HG03460 (cell line): ENCODE measurements around the gene ANXA2.
"Not testable (repeated sequence)": the region's sequence is repeated elsewhere in the genome, so short reads cannot be mapped to it uniquely, and the experiment has no call there.

Source experiments
- ATAC-seq: cut with Tn5 transposase; IDR thresholded peaks from one replicate; pipeline ENCODE4 v1.9.1; 2021; ENCODE audit not compliant: unreplicated experiment

ANXA2 gene

DNA sequence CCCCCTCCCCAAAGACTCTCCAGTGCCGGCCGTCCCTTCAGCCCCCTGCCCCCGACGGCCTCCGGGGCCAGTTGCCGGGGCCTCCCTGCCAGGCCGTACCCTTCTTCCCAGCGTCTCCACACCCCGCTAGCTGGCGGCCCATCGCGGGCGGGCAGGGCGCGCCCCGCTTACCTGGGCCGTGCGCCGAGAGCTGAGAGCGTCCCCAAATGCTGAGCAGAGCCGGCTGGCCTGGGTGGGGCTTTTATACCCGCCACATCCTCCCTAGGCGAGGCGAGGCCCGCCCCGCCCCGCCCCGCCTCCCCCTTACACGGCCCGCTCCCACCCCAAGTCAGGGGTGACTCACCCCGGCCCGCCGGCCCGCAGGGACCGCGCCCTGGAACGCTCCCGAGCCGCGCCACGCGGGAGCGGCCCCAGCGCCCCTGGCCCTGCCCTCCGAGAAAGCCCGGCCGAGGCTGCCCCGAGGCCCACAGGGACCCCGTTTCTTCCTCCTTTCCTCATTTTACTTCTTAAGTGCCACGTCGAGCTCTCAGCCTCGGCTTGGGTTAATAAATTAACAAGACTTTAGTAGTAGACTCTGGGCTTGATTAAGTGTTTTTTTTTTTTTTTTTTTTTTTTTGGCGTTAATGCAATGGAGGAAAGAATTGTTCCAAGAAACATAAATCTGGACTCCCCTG lies at the start of gene ANXA2:
Gene ANXA2 (minus strand): TSS at position 215 of the 674 bp plus-strand sequence. CDS start 11,911 bp downstream, outside the sequence.
- peak; percentile 64 for ATAC-seq

GRCh38 chr15:60444289-60444912 lies 46.6 kb upstream of the ANXA2 start:
- no peak for ATAC-seq

DNA sequence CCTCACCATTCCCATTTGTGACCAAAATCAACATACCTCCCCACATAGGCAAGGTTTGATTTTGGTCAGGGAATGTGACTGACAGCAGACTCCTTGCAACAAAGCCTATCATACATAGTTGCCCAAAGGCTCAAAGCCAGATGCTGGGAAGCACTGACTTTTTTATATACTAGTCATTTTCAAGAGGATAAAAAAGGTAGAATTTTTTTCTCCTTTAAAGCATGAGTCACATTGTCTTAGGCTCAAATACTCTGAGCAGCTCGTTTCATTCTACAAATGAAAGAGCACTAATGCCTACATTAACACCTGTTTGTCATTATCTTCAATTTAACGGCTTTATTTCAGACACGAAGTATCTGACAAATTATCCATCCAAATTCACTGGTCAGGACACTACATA lies 45.0 kb upstream of the ANXA2 start:
- ATAC-seq: no peak

GRCh38 chr15:60442031-60442650 lies 44.4 kb upstream of the ANXA2 start:
- ATAC-seq: no peak

DNA sequence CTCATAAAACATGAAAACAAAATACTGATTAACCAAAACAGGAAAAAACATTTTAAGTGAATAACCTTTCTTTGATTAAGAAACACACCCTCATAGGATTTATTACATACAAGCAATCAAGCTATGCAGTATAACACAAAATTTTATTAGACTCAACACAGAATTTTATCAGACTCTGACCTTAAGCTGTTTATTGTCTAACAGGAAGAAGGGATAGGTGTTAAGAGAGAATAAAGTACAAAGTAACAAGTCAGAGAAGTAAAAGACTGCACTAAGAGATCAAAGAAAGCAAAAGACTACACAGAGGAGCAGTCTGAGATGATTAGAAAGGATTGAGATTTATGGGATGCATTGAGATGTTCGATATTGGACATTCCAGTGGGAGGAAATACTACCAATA lies 43.5 kb upstream of the ANXA2 start:
- ATAC-seq: no peak

DNA sequence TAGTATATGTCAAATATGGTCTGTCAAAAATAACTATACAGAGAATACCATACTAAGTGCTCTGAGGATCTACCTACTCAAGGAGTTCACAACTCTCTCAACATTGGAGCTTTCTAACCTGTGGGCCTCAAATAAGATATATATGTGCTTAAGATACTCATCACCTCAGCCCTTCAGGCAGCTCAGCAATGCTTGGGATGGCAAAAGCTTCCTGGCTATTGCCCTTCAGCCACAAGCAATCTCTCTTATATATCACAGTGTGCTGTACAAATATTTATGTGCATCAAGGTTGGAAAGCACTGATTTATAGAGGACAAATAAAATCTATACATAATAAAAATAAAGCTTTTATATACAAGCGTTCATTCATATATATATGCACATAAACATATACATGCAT lies 40.9 kb upstream of the ANXA2 start:
- no peak for ATAC-seq

DNA sequence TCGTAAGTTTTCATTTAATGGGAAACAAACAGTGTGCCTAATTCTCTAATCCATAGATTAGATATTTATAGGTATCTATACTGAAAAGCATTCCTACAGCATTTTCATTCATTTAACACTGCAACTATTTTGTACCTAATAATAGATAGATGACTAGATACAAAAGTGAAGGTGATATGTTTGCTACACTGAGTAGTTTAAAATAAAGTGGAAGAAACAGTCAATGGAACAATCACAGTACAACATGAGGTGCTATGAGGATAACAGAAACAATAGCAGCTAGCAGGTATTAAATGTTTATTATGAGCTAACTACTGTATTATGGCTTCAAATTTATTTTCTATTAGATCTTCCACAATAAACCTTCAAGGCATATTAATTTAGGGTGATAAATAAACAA lies 31.1 kb upstream of the ANXA2 start:
- no peak for ATAC-seq

GRCh38 chr15:60426870-60427508 lies 29.2 kb upstream of the ANXA2 start:
- no peak for ATAC-seq

- no peak for ATAC-seq
Observed at GRCh38 chr15:60425461-60425860, 27.7 kb upstream of the ANXA2 start.

GRCh38 chr15:60424006-60424405 lies 26.2 kb upstream of the ANXA2 start:
- no peak for ATAC-seq

GRCh38 chr15:60423537-60423936 lies 25.8 kb upstream of the ANXA2 start:
- ATAC-seq: no peak

DNA sequence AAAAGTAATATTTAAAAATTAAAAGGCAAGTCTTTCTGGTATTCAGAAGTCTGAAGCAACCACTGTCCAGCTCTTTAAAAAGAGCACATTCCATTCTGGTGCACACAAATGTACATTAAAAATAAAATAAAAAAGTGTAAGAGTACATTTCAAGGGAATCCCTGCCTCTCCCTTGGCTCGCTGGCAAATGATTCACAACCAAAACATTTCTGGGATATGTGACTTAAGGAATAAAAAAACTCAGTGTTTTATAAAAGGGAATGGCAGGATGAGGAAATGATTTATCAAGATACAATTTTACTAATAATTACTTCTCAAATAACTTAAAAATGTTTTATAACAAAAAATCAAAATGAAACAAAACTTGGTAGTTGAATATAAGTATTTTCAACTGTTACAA lies 23.8 kb upstream of the ANXA2 start:
- ATAC-seq: no peak

GRCh38 chr15:60420203-60420716 lies 22.5 kb upstream of the ANXA2 start:
- no peak for ATAC-seq

DNA sequence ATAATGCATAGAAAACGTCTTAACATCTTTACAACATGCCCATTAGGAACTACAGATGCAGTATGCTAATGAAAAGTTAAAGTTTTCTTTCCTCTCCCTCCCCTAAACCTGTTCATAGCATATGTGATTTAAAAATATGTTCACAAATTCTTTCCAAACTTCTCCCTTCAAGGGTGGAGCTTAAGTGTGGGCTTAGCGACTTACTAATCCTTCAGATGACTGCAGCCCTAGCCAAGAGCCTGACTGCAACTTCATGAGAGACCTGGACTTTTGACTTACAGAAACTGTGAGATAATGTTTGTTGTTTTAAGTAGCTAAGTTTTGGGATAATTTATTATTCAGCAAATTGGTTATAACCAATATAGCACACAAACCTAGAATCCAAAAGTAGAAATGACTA lies 22.0 kb upstream of the ANXA2 start:
- ATAC-seq: no peak

GRCh38 chr15:60418096-60418495 lies 20.3 kb upstream of the ANXA2 start:
- no peak for ATAC-seq

DNA sequence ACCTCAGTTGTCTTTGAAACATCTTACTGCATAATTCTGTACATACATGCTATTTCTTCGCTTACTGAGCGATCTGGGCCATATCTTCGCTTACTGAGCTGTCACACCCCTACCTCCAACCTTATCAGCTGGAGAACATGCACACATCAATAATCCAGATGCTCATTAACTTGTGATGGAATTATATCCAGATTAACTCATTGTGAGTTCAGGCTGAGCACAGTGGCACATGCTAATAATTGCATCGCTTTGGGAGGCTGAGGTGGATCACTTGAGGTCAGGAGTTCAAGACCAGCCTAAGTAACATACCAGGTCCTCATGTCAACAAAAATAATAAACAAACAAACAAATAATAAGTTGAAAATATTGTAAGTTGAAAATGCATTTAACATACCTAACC lies 19.3 kb upstream of the ANXA2 start:
- no peak for ATAC-seq

- ATAC-seq: no peak
Observed at GRCh38 chr15:60416484-60416883, 18.7 kb upstream of the ANXA2 start.

- no peak for ATAC-seq
Observed at GRCh38 chr15:60414016-60414682, 16.4 kb upstream of the ANXA2 start.

DNA sequence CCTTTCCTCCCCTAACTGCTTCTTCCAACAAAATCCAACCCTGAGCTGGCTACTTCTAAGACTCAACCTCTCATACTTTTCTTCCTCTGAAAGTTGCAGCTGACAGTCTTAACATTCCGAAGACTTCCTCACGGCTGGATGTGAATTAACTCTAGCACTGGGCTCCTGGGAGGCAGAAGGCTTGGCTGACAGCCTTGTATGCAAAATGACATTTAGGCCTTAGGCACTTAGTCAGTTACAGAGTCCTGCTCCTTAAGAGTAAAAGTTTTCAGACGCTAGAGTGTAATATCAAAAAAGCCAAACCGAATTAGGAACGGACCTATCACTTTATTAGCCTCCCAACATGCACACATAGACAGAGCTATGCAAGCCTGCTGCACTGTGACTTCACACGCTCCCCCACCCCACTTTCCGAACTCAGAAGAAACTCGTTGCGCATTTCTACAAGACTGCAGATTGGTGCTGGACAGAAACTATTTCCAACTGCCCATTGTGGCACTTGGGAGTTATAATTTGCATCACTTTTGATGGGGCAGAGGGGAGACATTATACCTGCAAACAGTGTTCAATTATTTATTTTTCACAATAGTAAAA lies 15.5 kb upstream of the ANXA2 start:
- ATAC-seq: no peak

DNA sequence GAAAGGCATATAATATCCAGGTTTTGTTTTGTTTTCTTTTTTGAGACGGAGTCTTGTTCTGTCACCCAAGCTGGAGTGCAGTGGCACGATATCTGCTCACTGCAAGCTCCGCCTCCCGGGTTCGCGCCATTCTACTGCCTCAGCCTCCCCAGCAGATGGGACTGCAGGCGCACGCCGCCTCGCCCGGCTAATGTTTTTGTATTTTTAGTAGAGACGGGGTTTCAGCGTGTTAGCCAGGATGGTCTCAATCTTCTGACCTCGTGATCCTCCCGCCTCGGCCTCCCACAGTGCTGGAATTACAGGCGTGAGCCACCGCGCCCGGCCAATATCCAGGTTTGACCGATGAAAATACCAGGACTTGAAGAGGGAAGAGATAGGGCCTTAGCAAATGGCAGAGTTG lies 15.0 kb upstream of the ANXA2 start:
- not testable (repeated sequence) for ATAC-seq
